GM21619 (cell line): ENCODE results near the gene NAGS.
"Not testable (repeated sequence)": the region's sequence is repeated elsewhere in the genome, so short reads cannot be mapped to it uniquely, and the experiment has no call there.

Experiments
- ATAC-seq: cut with Tn5 transposase; IDR thresholded peaks from one replicate; pipeline ENCODE4 v1.9.1; 2021; ENCODE audit not compliant: unreplicated experiment

Gene NAGS, protein sequence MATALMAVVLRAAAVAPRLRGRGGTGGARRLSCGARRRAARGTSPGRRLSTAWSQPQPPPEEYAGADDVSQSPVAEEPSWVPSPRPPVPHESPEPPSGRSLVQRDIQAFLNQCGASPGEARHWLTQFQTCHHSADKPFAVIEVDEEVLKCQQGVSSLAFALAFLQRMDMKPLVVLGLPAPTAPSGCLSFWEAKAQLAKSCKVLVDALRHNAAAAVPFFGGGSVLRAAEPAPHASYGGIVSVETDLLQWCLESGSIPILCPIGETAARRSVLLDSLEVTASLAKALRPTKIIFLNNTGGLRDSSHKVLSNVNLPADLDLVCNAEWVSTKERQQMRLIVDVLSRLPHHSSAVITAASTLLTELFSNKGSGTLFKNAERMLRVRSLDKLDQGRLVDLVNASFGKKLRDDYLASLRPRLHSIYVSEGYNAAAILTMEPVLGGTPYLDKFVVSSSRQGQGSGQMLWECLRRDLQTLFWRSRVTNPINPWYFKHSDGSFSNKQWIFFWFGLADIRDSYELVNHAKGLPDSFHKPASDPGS

DNA sequence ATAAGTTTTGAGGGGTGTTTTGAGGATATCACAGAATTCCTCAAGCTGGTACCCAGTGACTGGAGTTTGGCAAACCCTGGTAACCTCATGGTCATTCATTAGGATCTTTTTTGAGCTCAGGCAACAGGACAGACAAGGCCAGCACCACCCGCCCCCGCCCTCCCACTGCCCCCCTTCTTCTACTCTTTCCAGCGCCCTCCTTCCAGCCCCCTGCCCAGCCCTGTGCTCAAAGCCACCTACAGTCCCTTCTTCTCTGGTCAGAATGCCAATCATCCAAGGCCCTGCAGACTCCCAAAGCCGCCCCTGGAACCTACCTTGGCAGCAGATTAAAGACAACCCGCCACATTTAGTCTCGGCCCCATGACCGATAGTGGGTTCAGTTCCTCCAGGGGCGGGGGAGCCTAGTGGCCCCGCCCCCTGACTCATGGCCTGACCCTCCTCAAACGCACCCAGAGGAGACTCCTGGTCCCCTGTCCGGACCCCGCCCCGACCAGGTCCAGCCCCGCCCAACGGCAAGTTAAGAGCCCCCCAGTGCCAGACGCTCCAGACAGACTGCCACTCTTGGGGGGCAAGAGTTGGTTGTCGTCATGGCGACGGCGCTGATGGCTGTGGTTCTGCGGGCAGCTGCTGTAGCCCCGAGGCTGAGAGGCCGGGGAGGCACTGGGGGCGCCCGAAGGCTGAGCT lies at the start of gene NAGS:
TSS of gene NAGS (plus strand) at position 546 of the 684 bp plus-strand sequence. CDS start at position 588, 42 bp downstream.
- ATAC-seq = no peak

GRCh38 chr17:43956222-43956621 lies 48.2 kb upstream of the NAGS start:
- no peak for ATAC-seq

GRCh38 chr17:43958748-43959352 lies 45.6 kb upstream of the NAGS start:
- no peak for ATAC-seq

DNA sequence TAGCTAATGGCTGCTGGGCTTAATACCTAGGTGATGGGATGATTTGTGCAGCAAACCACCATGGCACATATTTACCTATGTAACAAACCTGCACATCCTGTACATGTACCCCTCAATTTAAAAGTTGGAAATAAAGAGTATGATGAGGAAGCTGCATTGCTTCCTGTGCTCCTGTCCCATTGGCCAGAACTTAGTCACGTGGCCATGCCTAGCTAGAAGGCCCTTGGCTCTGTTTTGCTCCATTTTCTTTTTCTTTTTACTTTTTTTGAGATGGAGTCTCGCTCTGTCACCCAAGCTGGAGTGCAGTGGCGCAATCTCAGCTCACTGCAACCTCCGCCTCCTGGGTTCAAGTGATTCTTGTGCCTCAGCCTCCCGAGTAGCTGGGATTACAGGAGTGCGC lies 43.1 kb upstream of the NAGS start:
- not testable (repeated sequence) for ATAC-seq

DNA sequence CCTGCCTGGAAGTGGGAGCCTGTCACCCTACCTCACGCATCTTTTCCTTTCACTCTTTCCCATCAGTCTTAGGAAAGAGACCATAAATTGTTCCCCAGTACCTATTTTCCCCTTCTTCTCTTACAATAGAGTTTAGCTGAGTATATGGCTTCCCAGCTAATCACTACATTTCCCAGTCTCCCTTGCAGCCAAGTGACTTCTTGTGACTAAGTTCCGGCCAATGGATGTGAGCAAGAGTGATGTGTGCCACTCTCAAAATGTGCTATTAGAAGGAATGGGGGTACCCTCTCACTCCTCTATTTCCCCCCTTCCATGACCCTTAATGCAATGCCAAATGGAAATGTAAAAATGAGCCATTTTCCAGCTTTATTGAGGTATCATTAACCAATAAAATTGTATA lies 42.5 kb upstream of the NAGS start:
- ATAC-seq = no peak

- no peak for ATAC-seq
These were observed 41.9 kb upstream of the NAGS start for GRCh38 chr17:43962479-43962878.

- ATAC-seq = no peak
These were observed 38.1 kb upstream of the NAGS start for GRCh38 chr17:43966276-43966675.

- ATAC-seq = no peak
These were observed 37.1 kb upstream of the NAGS start for GRCh38 chr17:43967251-43967875.

GRCh38 chr17:43970366-43970765 lies 34.1 kb upstream of the NAGS start:
- ATAC-seq = no peak

GRCh38 chr17:43971436-43971835 lies 33.0 kb upstream of the NAGS start:
- ATAC-seq = not testable (repeated sequence)

GRCh38 chr17:43972444-43973212 lies 31.8 kb upstream of the NAGS start:
- not testable (repeated sequence) for ATAC-seq

DNA sequence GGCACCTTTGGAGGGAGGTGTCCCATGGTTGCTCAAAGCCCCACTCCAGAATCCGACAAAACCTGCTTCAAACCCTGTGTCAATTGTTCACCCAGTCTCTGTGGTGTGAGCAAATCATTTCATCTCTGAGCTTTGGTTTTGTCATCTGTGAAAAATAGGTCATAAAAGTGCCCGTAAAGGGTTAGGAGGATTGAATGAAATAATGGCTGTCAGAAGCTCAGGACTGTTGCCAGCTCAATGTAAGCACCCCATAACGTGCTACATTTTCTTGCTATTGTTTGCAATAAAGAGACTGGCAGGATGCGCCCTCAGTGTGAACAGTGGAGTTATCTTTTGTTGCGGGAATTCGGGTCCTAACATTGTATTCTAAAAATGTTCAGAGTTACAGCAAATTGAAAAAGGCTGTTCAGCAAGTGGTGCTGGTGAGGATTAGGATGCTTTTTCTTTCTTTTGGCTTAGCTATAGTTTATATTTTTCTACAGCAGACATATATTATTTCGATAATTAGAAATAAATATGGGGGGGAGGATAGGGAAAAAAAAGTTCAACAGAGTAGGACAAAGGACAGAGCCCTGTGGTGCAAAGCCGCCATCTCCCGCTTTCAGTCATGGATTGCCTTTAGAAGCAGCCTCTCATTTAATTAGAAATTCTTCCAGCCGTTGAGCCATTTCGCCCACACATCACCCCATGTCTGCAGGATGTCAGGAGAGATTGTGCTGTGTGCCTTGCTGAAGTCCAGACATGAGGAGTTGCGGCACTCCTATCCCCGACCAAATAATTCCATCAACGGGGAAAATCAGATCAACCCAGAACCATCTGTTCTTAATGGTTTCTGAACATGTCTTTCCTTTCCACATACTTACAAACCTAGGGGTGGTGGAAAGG lies 29.8 kb upstream of the NAGS start:
- no peak for ATAC-seq

- ATAC-seq = no peak
These were observed 28.5 kb upstream of the NAGS start for GRCh38 chr17:43975898-43976297.

DNA sequence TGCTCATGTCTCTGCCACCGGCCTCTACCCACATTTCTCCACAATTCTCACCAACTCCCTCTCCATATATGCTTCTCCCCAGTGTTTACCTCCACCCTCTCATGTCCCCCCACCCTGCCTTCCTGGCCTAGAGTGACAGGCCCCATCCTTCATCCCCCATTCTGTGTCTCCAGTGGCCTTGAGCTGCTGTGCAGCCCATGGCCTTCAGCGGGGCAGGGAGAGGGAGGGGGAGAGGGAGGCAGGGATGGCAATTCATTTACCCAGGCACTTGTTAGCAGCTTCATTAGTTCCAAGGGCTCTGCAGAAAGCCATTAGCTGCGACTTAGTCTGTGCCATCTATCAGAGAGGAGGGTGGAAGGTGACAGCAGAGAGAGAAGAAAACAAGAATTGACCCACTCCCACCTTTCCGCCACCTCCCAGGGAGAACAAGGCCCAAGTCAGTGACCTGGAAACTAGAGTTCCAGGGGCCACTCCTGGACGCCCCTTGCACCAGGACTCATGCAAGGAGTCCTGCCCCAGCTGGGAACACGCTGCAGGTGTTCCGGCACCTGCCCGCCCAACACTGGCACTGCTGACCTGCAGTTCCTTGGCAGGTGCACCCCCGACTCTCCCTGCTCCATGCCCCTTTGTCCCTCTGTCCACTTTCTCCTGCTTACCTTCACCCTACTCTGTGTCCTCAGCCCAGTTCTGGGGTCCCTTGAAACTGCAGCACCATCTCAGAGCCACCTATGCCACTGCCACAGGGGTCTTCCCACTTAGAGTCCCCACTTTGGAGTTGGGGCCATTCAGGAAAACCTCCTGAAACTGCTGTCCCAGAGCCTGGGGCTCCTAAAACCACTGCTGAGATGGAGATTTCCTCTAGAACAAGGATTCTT lies 27.2 kb upstream of the NAGS start:
- no peak for ATAC-seq

GRCh38 chr17:43978078-43978477 lies 26.3 kb upstream of the NAGS start:
- no peak for ATAC-seq

DNA sequence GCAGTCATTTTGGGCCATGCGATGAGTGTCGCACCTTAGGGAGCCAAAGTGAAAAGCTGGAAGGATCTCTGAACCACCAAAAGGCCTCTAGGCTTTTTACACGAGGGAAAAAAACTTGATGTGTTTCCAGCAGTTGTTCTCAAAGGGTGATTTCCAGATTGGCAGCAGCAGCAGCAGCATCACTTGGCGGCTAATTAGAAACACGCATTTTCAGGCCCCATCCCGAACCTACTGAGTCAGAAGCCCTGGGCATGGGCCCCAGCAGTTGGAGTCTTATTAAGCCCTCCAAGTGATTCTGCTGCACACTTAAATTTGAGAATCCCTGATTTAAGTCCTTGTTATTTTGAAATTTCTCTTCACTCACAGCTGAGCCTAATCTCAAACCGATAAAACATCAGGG lies 25.4 kb upstream of the NAGS start:
- no peak for ATAC-seq

GRCh38 chr17:43979671-43980070 lies 24.8 kb upstream of the NAGS start:
- ATAC-seq = no peak

DNA sequence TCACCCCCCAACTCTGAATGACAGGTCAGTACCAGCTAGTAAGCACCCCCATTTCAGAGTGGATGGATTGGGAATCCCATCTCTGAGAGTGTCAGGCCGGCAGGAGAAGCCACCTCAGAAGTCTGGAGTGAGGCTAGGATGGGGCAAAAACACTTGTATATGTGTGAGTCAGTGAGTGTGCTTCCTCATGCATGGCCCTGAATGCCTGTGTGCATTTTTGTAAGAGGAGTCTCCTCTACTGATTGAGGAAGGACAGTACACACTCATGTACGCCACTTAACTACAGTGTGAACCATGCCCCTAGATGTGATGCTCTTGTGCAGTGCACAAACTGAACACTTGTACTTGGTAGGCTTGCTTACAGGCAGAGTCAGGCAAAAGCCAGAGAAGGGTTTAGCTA lies 22.3 kb upstream of the NAGS start:
- no peak for ATAC-seq

GRCh38 chr17:43983196-43983514 lies 21.3 kb upstream of the NAGS start:
- no peak for ATAC-seq
